ENCODE data around the gene CDKN2C.
"Not testable (repeated sequence)": the region's sequence is repeated elsewhere in the genome, so short reads cannot be mapped to it uniquely, and the experiment has no call there.

Gene CDKN2C

GRCh38 chr1:50969611-50970508 is at the start of gene CDKN2C:
TSS of gene CDKN2C (plus strand) at chr1:50970245. CDS start at chr1:50970369, 124 bp downstream.
- DNase-seq (ENCODE audit: low spot score) = peak; percentile 92

- DNase-seq (ENCODE audit: low spot score) = no peak
Measured at GRCh38 chr1:50920409-50920808, 49.6 kb upstream of the CDKN2C start.

- DNase-seq (ENCODE audit: low spot score) = no peak
Measured at GRCh38 chr1:50921029-50921428, 49.0 kb upstream of the CDKN2C start.

- DNase-seq (ENCODE audit: low spot score) = no peak
Measured at GRCh38 chr1:50923564-50923963, 46.5 kb upstream of the CDKN2C start.

- peak; percentile 80 for DNase-seq (ENCODE audit: low spot score)
Measured at GRCh38 chr1:50929376-50929958, 40.6 kb upstream of the CDKN2C start.

DNA sequence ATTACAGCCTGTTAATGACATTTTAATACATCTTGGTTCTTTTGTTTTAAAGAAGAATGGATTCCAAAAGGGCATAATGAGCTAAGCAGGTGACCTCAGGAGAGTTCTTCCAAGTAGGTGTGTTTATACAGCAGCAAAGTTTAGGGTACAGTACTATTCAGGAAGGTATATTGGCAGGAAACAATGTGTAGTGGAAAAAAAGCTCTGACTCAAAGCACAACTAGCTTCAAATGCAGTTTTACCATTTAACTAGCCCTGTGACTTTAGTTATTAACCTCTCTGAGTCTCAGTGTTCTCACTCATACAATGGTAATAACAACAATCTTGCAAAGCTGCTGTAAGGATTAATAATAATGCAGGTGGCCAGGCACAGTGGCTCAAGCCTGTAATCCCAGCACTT is 39.9 kb upstream of the CDKN2C start:
- DNase-seq (ENCODE audit: low spot score) = no peak

DNA sequence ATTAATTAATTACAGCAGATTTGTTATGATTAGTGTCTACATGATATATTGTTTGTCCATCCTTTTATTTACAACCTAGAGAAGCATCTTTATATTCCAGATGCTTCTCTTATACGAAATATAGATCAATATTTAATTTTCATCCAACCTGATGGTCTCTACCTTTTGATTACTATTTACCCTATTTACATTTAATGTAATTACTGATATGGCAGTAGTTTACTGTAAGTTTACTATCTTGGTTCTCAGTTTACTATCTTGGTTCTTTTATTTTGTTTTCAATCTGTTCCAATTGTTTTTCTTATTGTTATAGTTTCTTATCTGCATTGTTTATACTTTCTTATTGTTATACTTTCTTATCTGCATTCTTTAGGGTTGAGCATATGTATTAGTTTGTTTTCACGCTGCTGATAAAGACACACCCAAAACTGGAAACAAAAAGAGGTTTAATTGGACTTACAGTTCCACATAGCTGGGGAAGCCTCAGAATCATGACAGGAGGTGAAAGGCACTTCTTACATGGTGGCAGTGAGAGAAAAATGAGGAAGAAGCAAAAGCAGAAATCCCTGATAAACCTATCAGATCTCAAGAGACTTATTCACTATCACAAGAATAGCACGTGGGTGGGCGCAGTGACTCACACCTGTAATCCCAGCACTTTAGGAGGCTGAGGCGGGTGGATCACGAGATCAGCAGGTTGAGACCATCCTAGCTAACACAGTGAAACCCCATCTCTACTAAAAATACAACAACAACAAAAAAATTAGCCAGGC is 38.9 kb upstream of the CDKN2C start:
- no peak for DNase-seq (ENCODE audit: low spot score)

GRCh38 chr1:50932043-50932442 is 38.0 kb upstream of the CDKN2C start:
- not testable (repeated sequence) for DNase-seq (ENCODE audit: low spot score)

GRCh38 chr1:50933770-50934169 is 36.3 kb upstream of the CDKN2C start:
- not testable (repeated sequence) for DNase-seq (ENCODE audit: low spot score)

DNA sequence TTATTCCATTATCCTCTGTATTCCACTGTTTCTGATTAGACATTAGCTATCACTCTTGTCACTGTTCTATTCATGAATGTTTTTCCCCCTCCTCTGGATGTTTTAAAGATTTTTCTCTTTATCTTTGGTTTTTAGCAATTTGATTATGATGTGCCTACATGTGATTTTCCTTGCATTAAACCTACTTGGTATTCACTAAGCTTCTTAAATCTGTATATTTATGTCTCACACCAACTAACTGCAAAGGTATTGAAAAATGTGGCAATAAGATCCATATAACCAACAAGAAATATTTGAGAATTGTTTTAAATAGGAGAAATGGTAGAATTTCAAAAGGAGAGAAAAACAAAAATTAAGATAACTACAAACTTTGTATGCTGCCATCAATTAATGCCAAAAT is 35.2 kb upstream of the CDKN2C start:
- no peak for DNase-seq (ENCODE audit: low spot score)

DNA sequence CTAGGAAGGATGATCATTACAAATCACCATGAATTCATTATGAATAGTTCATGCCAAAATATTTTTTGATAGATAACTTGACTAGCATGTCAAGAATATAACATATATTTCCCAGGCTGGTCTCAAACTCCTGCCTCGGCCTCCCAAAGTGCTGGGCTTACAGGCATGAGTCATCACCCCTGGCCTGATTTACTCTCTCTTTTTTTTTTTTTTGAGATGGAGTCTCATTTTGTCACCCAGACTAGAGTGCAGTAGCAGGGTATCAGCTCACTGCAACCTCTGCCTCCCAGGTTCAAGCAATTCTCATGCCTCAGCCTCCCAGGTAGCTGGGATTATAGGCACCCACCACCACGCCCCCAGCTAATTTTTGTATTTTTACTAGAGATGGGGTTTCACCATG is 34.8 kb upstream of the CDKN2C start:
- not testable (repeated sequence) for DNase-seq (ENCODE audit: low spot score)

GRCh38 chr1:50936321-50936720 is 33.7 kb upstream of the CDKN2C start:
- DNase-seq (ENCODE audit: low spot score) = no peak

DNA sequence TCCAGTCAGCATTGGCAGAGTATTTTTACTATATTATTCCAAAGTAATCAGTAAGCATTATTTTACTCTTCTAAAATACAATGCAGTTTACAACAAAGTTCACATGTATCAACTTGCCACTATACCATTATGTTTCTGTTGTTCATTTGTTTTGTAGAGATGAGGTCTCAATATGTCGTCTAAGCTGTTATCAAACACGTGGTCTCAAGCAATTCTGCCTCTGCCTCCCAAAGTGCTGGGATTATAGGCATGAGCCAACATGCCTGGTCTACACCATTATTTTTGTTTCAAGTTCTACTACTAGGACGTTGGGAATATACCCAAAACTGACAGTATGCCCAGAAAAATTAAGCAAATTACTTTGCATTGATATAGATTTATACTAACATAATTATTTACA is 29.8 kb upstream of the CDKN2C start:
- DNase-seq (ENCODE audit: low spot score) = no peak

DNA sequence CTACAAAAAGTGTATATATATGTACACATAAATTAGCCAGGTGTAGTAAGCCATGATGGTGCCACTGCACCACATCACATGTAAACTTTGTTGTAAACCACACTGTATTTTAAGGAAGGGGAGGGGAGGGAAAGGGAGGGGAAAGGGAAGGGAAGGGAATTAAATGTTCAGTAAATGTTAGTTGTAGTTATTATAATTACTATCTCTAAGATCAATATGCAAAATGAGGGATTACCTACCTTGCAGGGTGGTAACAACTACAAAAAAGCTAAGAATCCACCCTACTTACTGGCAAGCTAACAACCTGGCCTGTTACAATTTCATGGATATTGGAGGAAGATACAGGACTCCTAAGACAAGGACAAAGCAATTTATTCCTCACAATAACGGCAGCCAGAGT is 27.7 kb upstream of the CDKN2C start:
- DNase-seq (ENCODE audit: low spot score) = no peak

- DNase-seq (ENCODE audit: low spot score) = no peak
Measured at GRCh38 chr1:50949286-50949982, 20.6 kb upstream of the CDKN2C start.

GRCh38 chr1:50950396-50950795 is 19.6 kb upstream of the CDKN2C start:
- DNase-seq (ENCODE audit: low spot score) = no peak

GRCh38 chr1:50952566-50952965 is 17.5 kb upstream of the CDKN2C start:
- DNase-seq (ENCODE audit: low spot score) = not testable (repeated sequence)

DNA sequence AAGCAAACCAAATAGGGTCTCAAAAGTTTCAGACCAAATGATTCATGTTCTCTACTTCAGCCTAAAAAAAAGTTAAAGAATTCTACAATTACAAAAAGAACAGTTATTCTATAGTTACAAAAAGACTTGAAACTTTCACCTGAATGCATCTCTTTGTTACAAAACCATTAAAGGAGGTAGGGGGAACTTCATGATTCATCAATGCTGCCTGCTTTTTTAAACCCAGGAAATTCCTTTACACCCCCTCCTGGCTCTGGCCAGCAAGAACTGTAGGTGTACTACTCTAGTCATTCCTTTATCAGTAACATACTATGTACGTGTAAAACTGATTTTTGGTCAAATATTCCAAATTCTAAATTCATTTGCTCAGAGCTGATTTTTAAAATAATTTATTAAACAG is 14.9 kb upstream of the CDKN2C start:
- DNase-seq (ENCODE audit: low spot score) = no peak

- peak; percentile 36 for DNase-seq (ENCODE audit: low spot score)
Measured at GRCh38 chr1:50959303-50959912, 10.6 kb upstream of the CDKN2C start.

DNA sequence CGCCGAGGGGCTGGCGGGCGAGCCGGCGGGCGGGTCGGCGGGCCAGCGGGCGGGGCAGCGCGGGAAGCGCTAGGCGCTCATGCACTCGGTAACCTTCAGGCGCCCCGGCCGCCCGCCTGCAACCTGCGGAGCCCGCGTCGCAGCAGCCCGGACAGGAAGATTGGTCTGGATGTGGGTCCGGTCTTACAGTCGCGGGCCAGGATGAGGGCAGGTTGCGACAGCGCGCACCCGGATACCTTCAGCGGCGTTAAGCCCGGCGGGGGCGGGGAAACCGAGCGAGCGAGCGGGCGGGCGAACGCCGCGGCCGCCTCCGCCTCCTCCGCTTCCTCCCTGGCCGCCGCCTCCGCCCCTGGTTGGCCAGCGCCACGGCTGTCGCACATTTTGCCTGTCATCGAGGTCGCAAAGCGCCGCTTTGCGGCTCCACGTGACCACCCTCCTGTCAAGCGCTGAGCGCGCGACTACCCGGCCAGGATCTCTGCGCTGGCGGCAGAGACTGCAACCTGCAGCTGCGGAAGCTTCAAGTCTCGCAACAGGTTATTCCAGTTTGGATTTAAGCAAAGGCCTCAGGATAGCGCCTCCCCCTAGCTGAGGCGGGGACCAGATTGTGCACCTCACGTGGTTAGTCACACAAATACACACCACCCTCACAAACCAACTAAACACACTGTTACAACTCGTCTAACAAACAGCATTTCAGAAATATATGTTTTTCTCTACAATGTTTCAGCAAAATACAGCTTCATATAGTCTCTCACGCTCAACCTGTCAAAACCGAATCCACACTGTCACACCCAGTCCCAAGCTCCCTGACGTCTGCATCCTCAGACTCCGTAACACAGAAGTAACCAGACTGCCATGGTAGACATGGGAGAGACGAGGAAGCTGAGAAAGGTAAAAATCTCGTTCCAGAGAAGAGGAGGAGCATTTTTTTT is 9.9 kb upstream of the CDKN2C start, which contains the start of gene FAF1:
FAF1 (minus strand) TSS at position 355 of the 932 bp plus-strand sequence. CDS start 456 bp downstream, outside the sequence.
- DNase-seq (ENCODE audit: low spot score) = peak; percentile 93
